Muscle layer of duodenum (tissue), 2 donors: ENCODE data around the gene ZNF609.

Source experiments
- H3K27ac ChIP-seq: one replicate; pipeline ENCODE4 v1.7.0; 2013; ENCODE audit warnings: mild to moderate bottlenecking, low read length
- H3K27me3 ChIP-seq: one replicate; pipeline ENCODE4 v1.7.0; 2013; ENCODE audit warnings: low read depth, mild to moderate bottlenecking, control low read depth, low read length
- H3K36me3 ChIP-seq, 2 donors: one replicate each; pipeline ENCODE4 v1.7.0; 2013; ENCODE audit warnings: low read length in 2 of 2, control low read depth in 1 of 2, mild to moderate bottlenecking in 1 of 2; ENCODE audit not compliant: insufficient read depth in 2 of 2, control insufficient read depth in 1 of 2
- H3K4me1 ChIP-seq, 2 donors: one replicate each; pipeline ENCODE4 v1.7.0; 2013; ENCODE audit warnings: low read length in 2 of 2, mild to moderate bottlenecking in 2 of 2, control low read depth in 1 of 2, moderate library complexity in 1 of 2; ENCODE audit not compliant: insufficient read depth in 2 of 2, control insufficient read depth in 1 of 2
- H3K4me3 ChIP-seq, 2 donors: one replicate each; pipeline ENCODE4 v1.7.0; 2013; ENCODE audit warnings: low read length in 2 of 2, low read depth in 1 of 2, mild to moderate bottlenecking in 1 of 2
- H3K9me3 ChIP-seq, 2 donors: one replicate each; pipeline ENCODE4 v1.7.0; 2013; ENCODE audit warnings: low read length in 2 of 2, control low read depth in 1 of 2, mild to moderate bottlenecking in 1 of 2; ENCODE audit not compliant: control insufficient read depth in 1 of 2
- donor health status: healthy.

The ZNF609 gene

GRCh38 chr15:64549860-64550259 lies 89.5 kb downstream of the ZNF609 start:
- Histone ChIP-seq H3K36me3 (no peaks in the 10 kb centered on the region), H3K4me3 (no peak overlapping the region), H3K4me1 (peaks cover 0 to 8% of the 10 kb centered on the region in 2 donors), H3K27me3 (no peaks in the 10 kb centered on the region), H3K27ac (no peak overlapping the region), H3K9me3 (no peaks in the 10 kb centered on the region)

GRCh38 chr15:64552281-64552948 lies 92.0 kb downstream of the ZNF609 start:
- H3K9me3 ChIP-seq: no peaks in the 10 kb centered on the region
- H3K27me3 ChIP-seq: no peaks in the 10 kb centered on the region
- H3K27ac ChIP-seq: no peak overlapping the region
- H3K4me1 ChIP-seq: peaks cover 0 to 8% of the 10 kb centered on the region in 2 donors
- H3K36me3 ChIP-seq: no peaks in the 10 kb centered on the region
- H3K4me3 ChIP-seq: no peak overlapping the region

- no peaks in the 10 kb centered on the region for H3K9me3 ChIP-seq
- no peak overlapping the region for H3K27ac ChIP-seq
- H3K4me1 ChIP-seq: peaks cover 0 to 6% of the 10 kb centered on the region in 2 donors
- no peak overlapping the region for H3K4me3 ChIP-seq
- no peaks in the 10 kb centered on the region for H3K27me3 ChIP-seq
- H3K36me3 ChIP-seq: no peaks in the 10 kb centered on the region
Measured at GRCh38 chr15:64558460-64559179, 98.2 kb downstream of the ZNF609 start.

GRCh38 chr15:64559243-64559642 lies 98.9 kb downstream of the ZNF609 start:
- Histone ChIP-seq H3K36me3 (no peaks in the 10 kb centered on the region), H3K27me3 (no peaks in the 10 kb centered on the region), H3K4me3 (no peak overlapping the region), H3K9me3 (no peaks in the 10 kb centered on the region), H3K27ac (no peak overlapping the region), H3K4me1 (peaks cover 0 to 6% of the 10 kb centered on the region in 2 donors)

- no peak overlapping the region for H3K4me3 ChIP-seq
- H3K4me1 ChIP-seq: peaks cover 0 to 6% of the 10 kb centered on the region in 2 donors
- H3K9me3 ChIP-seq: no peaks in the 10 kb centered on the region
- H3K27me3 ChIP-seq: no peaks in the 10 kb centered on the region
- no peak overlapping the region for H3K27ac ChIP-seq
- no peaks in the 10 kb centered on the region for H3K36me3 ChIP-seq
Measured at GRCh38 chr15:64560501-64560900, 100.1 kb downstream of the ZNF609 start.

- H3K9me3 ChIP-seq: no peaks in the 10 kb centered on the region
- H3K27ac ChIP-seq: no peak overlapping the region
- H3K27me3 ChIP-seq: no peaks in the 10 kb centered on the region
- no peaks in the 10 kb centered on the region for H3K36me3 ChIP-seq
- H3K4me3 ChIP-seq: no peak overlapping the region
- peaks cover 0 to 6% of the 10 kb centered on the region in 2 donors for H3K4me1 ChIP-seq
Measured at GRCh38 chr15:64560998-64561397, 100.6 kb downstream of the ZNF609 start.

GRCh38 chr15:64562003-64562640 lies 101.7 kb downstream of the ZNF609 start:
- peaks cover 6% of the 10 kb centered on the region in 2 donors for H3K4me1 ChIP-seq
- no peaks in the 10 kb centered on the region for H3K27me3 ChIP-seq
- H3K9me3 ChIP-seq: no peaks in the 10 kb centered on the region
- no peaks in the 10 kb centered on the region for H3K36me3 ChIP-seq
- H3K4me3 ChIP-seq: no peak overlapping the region
- H3K27ac ChIP-seq: no peak overlapping the region

GRCh38 chr15:64566102-64566501 lies 105.7 kb downstream of the ZNF609 start:
- Histone ChIP-seq H3K4me3 (no peak overlapping the region), H3K36me3 (no peaks in the 10 kb centered on the region), H3K27me3 (no peaks in the 10 kb centered on the region), H3K4me1 (peaks cover 6 to 18% of the 10 kb centered on the region in 2 donors), H3K27ac (no peak overlapping the region), H3K9me3 (no peaks in the 10 kb centered on the region)

- Histone ChIP-seq H3K36me3 (no peaks in the 10 kb centered on the region), H3K9me3 (no peaks in the 10 kb centered on the region), H3K27ac (no peak overlapping the region), H3K4me1 (peaks cover 6 to 14% of the 10 kb centered on the region in 2 donors), H3K4me3 (no peak overlapping the region), H3K27me3 (no peaks in the 10 kb centered on the region)
Measured at GRCh38 chr15:64566629-64567427, 106.5 kb downstream of the ZNF609 start.

GRCh38 chr15:64568765-64569164 lies 108.4 kb downstream of the ZNF609 start:
- no peak overlapping the region for H3K27ac ChIP-seq
- no peaks in the 10 kb centered on the region for H3K9me3 ChIP-seq
- no peaks in the 10 kb centered on the region for H3K27me3 ChIP-seq
- peaks cover 6 to 11% of the 10 kb centered on the region in 2 donors for H3K4me1 ChIP-seq
- no peak overlapping the region for H3K4me3 ChIP-seq
- H3K36me3 ChIP-seq: no peaks in the 10 kb centered on the region

- no peaks in the 10 kb centered on the region for H3K27me3 ChIP-seq
- no peaks in the 10 kb centered on the region for H3K9me3 ChIP-seq
- H3K4me3 ChIP-seq: no peak overlapping the region
- no peak overlapping the region for H3K27ac ChIP-seq
- peaks cover 0 to 21% of the 10 kb centered on the region in 2 donors for H3K4me1 ChIP-seq
- H3K36me3 ChIP-seq: no peaks in the 10 kb centered on the region
Measured at GRCh38 chr15:64571857-64572291, 111.5 kb downstream of the ZNF609 start.
